SK-N-DZ (cell line): ENCODE data around the gene WWC2.
"Not testable (repeated sequence)": the region's sequence is repeated elsewhere in the genome, so short reads cannot be mapped to it uniquely, and the experiment has no call there.

Experiments used
- DNase-seq: peaks from one replicate; pipeline ENCODE4 v3.0.0-alpha.2; 2015; ENCODE audit warnings: low spot score

WWC2 gene

GRCh38 chr4:183295711-183296110 lies 196.7 kb downstream of the WWC2 start:
- DNase-seq, result no peak

GRCh38 chr4:183297675-183298074 lies 198.6 kb downstream of the WWC2 start:
- no peak for DNase-seq

GRCh38 chr4:183299464-183299863 lies 200.4 kb downstream of the WWC2 start:
- DNase-seq, result no peak

GRCh38 chr4:183300070-183300469 lies 201.0 kb downstream of the WWC2 start:
- no peak for DNase-seq

GRCh38 chr4:183300655-183301054 lies 201.6 kb downstream of the WWC2 start:
- no peak for DNase-seq

- no peak for DNase-seq
Observed at GRCh38 chr4:183303301-183303700, 204.2 kb downstream of the WWC2 start.

- no peak for DNase-seq
Observed at GRCh38 chr4:183304067-183304466, 205.0 kb downstream of the WWC2 start.

- no peak for DNase-seq
Observed at GRCh38 chr4:183304538-183304937, 205.5 kb downstream of the WWC2 start.

GRCh38 chr4:183306811-183307210 lies 207.8 kb downstream of the WWC2 start:
- peak; percentile 53 for DNase-seq

- no peak for DNase-seq
Observed at GRCh38 chr4:183312841-183313240, 213.8 kb downstream of the WWC2 start.

GRCh38 chr4:183314336-183314735 lies 215.3 kb downstream of the WWC2 start:
- no peak for DNase-seq

GRCh38 chr4:183314806-183315205 lies 215.7 kb downstream of the WWC2 start:
- no peak for DNase-seq

GRCh38 chr4:183318656-183319055 lies 219.6 kb downstream of the WWC2 start:
- no peak for DNase-seq

GRCh38 chr4:183320211-183321059 lies 221.4 kb downstream of the WWC2 start, which contains the start of gene CLDN22:
CLDN22 (minus strand) TSS chr4:183320276; CDS start chr4:183320218, 58 bp downstream.
- DNase-seq, result peak; percentile 59

- DNase-seq, result no peak
Observed at GRCh38 chr4:183321079-183321478, 222.0 kb downstream of the WWC2 start.

- no peak for DNase-seq
Observed at GRCh38 chr4:183321516-183321915, 222.5 kb downstream of the WWC2 start.

GRCh38 chr4:183322326-183322725 lies 223.3 kb downstream of the WWC2 start, which contains the start of gene CLDN24:
CLDN24 (minus strand) TSS chr4:183322426; CDS start chr4:183322426, 0 bp downstream.
- DNase-seq, result no peak

- DNase-seq, result no peak
Observed at GRCh38 chr4:183323295-183323694, 224.2 kb downstream of the WWC2 start.

GRCh38 chr4:183324056-183324455 lies 225.0 kb downstream of the WWC2 start:
- DNase-seq, result not testable (repeated sequence)

GRCh38 chr4:183324619-183325018 lies 225.6 kb downstream of the WWC2 start:
- DNase-seq, result no peak

GRCh38 chr4:183326387-183326786 lies 227.3 kb downstream of the WWC2 start:
- DNase-seq, result not testable (repeated sequence)

- DNase-seq, result no peak
Observed at GRCh38 chr4:183326853-183327252, 227.8 kb downstream of the WWC2 start.

- DNase-seq, result no peak
Observed at GRCh38 chr4:183327827-183328226, 228.8 kb downstream of the WWC2 start.
